CD14-positive monocyte (primary cell): ENCODE data around the gene LAMA3. TPM values are rescaled to one million over a fixed set of nuclear protein-coding genes. Genes with fewer than 3 reads are reported as not detected.
A peak's percentile ranks its signal among the peaks of the same experiment; 100 is the strongest.

ENCODE experiments used
- DNase-seq, 3 donors: peaks; one replicate each; pipeline ENCODE4 v3.0.0-alpha.2; 2011 to 2022
- H2AFZ ChIP-seq: 2 replicates; pipeline ENCODE4 v1.6.0; 2012; ENCODE audit warnings: mild to moderate bottlenecking, low read depth, low read length, inconsistent platforms; ENCODE audit not compliant: insufficient read depth, poor library complexity, severe bottlenecking
- H3K27ac ChIP-seq, 2 donors: 1 replicate in 1 of 2; 2 replicates in 1 of 2; pipeline ENCODE4 v1.5.1; 2012 to 2013; ENCODE audit warnings: low read length in 2 of 2, control low read depth in 1 of 2, inconsistent platforms in 1 of 2, low read depth in 1 of 2, mild to moderate bottlenecking in 1 of 2
- H3K27me3 ChIP-seq, 2 donors: one replicate each; pipeline versions ENCODE4 v1.6.0 to v1.6.1; 2011 to 2013; ENCODE audit warnings: low read length in 2 of 2; ENCODE audit not compliant: control insufficient read depth in 2 of 2, insufficient read depth in 2 of 2
- H3K36me3 ChIP-seq, 2 donors: replicated peaks in 1 of 2; 1 replicate in 1 of 2; 2 replicates in 1 of 2; pipeline versions ENCODE4 v1.5.1 to v1.6.1; 2012 to 2013; ENCODE audit warnings: low read length in 2 of 2, control low read depth in 1 of 2, inconsistent platforms in 1 of 2, mild to moderate bottlenecking in 1 of 2; ENCODE audit not compliant: insufficient read depth in 2 of 2, control insufficient read depth in 1 of 2
- H3K4me1 ChIP-seq, 2 donors: 1 replicate in 1 of 2; 2 replicates in 1 of 2; pipeline versions ENCODE4 v1.5.1 to v1.6.1; 2012 to 2013; ENCODE audit warnings: low read length in 2 of 2, control low read depth in 1 of 2, inconsistent platforms in 1 of 2, mild to moderate bottlenecking in 1 of 2, moderate library complexity in 1 of 2; ENCODE audit not compliant: insufficient read depth in 2 of 2, control insufficient read depth in 1 of 2
- H3K4me2 ChIP-seq: replicated peaks from 2 replicates; pipeline ENCODE3; 2012; ENCODE audit warnings: low read length, moderate library complexity, mild to moderate bottlenecking; ENCODE audit not compliant: poor library complexity, severe bottlenecking; ENCODE audit errors: extremely low read depth
- H3K4me3 ChIP-seq, 3 experiments: fragments of 200-600 bp in 1 of 3; sonication (generic) in 1 of 3; replicated peaks in 1 of 3; 1 replicate in 2 of 3; 2 replicates in 1 of 3; pipeline ENCODE4 v1.5.1; 2011 to 2013; ENCODE audit warnings: low read length in 3 of 3, mild to moderate bottlenecking in 3 of 3, control low read depth in 2 of 3, low read depth in 2 of 3, inconsistent platforms in 1 of 3, moderate library complexity in 1 of 3
- H3K79me2 ChIP-seq: 2 replicates; pipeline ENCODE4 v1.6.0; 2012; ENCODE audit warnings: mild to moderate bottlenecking, control low read depth, inconsistent platforms, low read length, moderate library complexity; ENCODE audit not compliant: insufficient read depth
- H3K9ac ChIP-seq: 2 replicates; pipeline ENCODE4 v1.6.0; 2017; ENCODE audit warnings: low read length, mild to moderate bottlenecking; ENCODE audit not compliant: insufficient read depth, poor library complexity, severe bottlenecking
- H3K9me3 ChIP-seq, 2 donors: replicated peaks in 1 of 2; 1 replicate in 1 of 2; 2 replicates in 1 of 2; pipeline versions ENCODE4 v1.5.1 to v1.6.1; 2012 to 2013; ENCODE audit warnings: low read length in 2 of 2, control low read depth in 1 of 2; ENCODE audit not compliant: control insufficient read depth in 1 of 2, insufficient read depth in 1 of 2
- H4K20me1 ChIP-seq: 2 replicates; pipeline ENCODE4 v1.6.0; 2012; ENCODE audit warnings: mild to moderate bottlenecking, low read length, control low read depth, moderate library complexity; ENCODE audit not compliant: insufficient read depth
- H3K27ac Mint-ChIP-seq, 7 donors: one replicate each; pipeline ENCODE4 v1.8.0; 2020; ENCODE audit warnings: mild to moderate bottlenecking in 7 of 7, mixed read lengths in 7 of 7, moderate library complexity in 6 of 7, inconsistent platforms in 2 of 7
- H3K27me3 Mint-ChIP-seq, 3 donors: one replicate each; pipeline ENCODE4 v1.8.0; 2021 to 2022; ENCODE audit warnings: low read depth in 3 of 3, mild to moderate bottlenecking in 3 of 3, mixed read lengths in 3 of 3, moderate library complexity in 3 of 3, inconsistent platforms in 1 of 3
- H3K36me3 Mint-ChIP-seq, 2 donors: one replicate each; pipeline ENCODE4 v1.8.0; 2020; ENCODE audit warnings: mixed read lengths in 2 of 2, inconsistent platforms in 1 of 2, mild to moderate bottlenecking in 1 of 2
- H3K4me1 Mint-ChIP-seq: one replicate; pipeline ENCODE4 v1.8.0; 2020; ENCODE audit warnings: mild to moderate bottlenecking, mixed read lengths
- H3K4me3 Mint-ChIP-seq, 2 donors: one replicate each; pipeline ENCODE4 v1.8.0; 2020; ENCODE audit warnings: mild to moderate bottlenecking in 2 of 2, mixed read lengths in 2 of 2, moderate library complexity in 1 of 2
- H3K9me3 Mint-ChIP-seq, 7 donors: one replicate each; pipeline ENCODE4 v1.8.0; 2020 to 2022; ENCODE audit warnings: mixed read lengths in 7 of 7, mild to moderate bottlenecking in 6 of 7, moderate library complexity in 6 of 7, inconsistent platforms in 2 of 7
- WGBS: methylation state at CpG from one replicate; pipeline ENCODE4 v1.1.5; 2013; ENCODE audit warnings: missing lambda C conversion rate; ENCODE audit not compliant: insufficient coverage; 5-methylcytosine and 5-hydroxymethylcytosine counted together
- intact Hi-C, 2 donors: fragments of 100-400 bp; cut with micrococcal nuclease; formaldehyde crosslinking; loops; one replicate each; pipeline versions ENCODE4 v1.15.0 to v1.15.1; 2023
- polyA plus RNA-seq, 3 donors: library from polyadenylated mRNA; depleted of rRNA in 1 of 3; unstranded in 2 of 3; stranded (reverse) in 1 of 3; fragments of 300-500 nt in 2 of 3; fragments of >200 nt in 1 of 3; fragmentation: Illumina TruSeq in 2 of 3; gene quantifications; 1 replicate in 2 of 3; 2 replicates in 1 of 3; pipeline ENCODE4 v1.2.3, GENCODE V29; 2012 to 2021
- TF ChIP-seq, protein P1 (sequence below): fragments of 200-600 bp; IDR thresholded peaks from one replicate; pipeline ENCODE4 v1.8.0; 2022; ENCODE audit warnings: antibody characterized with exemption, mild to moderate bottlenecking

LAMA3 gene
- polyA plus RNA-seq, 3 donors: not detected

DNA sequence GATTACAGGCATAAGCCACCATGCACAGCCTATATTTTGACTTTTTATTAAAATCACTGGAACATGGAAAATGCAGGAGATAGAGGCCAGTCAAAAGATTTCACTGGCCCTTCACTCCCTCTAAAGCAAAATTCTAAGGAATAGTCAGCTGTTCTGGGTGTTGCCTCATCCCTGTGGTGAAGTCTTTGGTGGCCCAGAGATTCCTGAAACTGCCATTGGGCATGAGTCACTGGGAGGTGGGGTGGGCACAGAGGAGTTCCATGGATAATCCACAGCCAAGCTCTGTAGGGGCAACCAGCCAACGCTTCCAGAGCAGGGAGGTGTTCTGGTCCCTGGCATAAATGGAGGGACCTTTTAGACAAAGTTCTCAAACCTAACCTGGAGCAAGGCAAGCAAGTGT is 235.6 kb downstream of the LAMA3 start:
- H3K9me3 Mint-ChIP-seq: peaks cover 0 to 2% (median 0%) of the 10 kb centered on the region in 7 donors
- Histone ChIP-seq H3K27me3 (no peaks in the 10 kb centered on the region), H3K4me1 (no peaks in the 10 kb centered on the region), H3K4me3 (no peak overlapping the region), H3K36me3 (no peaks in the 10 kb centered on the region), H3K4me2 (no peak overlapping the region), H2AFZ (no peak overlapping the region), H3K9me3 (no peaks in the 10 kb centered on the region), H3K79me2 (no peaks in the 10 kb centered on the region), H4K20me1 (no peaks in the 10 kb centered on the region), H3K27ac (no peak overlapping the region), H3K9ac (no peak overlapping the region)
- WGBS: 83% methylated on average over 1 of the region's 1 CpG
- no peaks in the 10 kb centered on the region for H3K36me3 Mint-ChIP-seq
- no peak overlapping the region for H3K4me3 Mint-ChIP-seq
- H3K4me1 Mint-ChIP-seq: no peaks in the 10 kb centered on the region
- peak overlapping the region in 1 of 7 donors; percentile 63 for H3K27ac Mint-ChIP-seq
- TF ChIP-seq, protein P1, sequence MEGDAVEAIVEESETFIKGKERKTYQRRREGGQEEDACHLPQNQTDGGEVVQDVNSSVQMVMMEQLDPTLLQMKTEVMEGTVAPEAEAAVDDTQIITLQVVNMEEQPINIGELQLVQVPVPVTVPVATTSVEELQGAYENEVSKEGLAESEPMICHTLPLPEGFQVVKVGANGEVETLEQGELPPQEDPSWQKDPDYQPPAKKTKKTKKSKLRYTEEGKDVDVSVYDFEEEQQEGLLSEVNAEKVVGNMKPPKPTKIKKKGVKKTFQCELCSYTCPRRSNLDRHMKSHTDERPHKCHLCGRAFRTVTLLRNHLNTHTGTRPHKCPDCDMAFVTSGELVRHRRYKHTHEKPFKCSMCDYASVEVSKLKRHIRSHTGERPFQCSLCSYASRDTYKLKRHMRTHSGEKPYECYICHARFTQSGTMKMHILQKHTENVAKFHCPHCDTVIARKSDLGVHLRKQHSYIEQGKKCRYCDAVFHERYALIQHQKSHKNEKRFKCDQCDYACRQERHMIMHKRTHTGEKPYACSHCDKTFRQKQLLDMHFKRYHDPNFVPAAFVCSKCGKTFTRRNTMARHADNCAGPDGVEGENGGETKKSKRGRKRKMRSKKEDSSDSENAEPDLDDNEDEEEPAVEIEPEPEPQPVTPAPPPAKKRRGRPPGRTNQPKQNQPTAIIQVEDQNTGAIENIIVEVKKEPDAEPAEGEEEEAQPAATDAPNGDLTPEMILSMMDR: no peak
- intact Hi-C loops: loop anchor here in 1 of 2 donors (10.0 kb wide), 1 partner anchor 120 kb away; no protein-coding TSS in a partner anchor
- no peak for DNase-seq
- peaks cover 0 to 3% (median 1%) of the 10 kb centered on the region in 3 donors for H3K27me3 Mint-ChIP-seq

DNA sequence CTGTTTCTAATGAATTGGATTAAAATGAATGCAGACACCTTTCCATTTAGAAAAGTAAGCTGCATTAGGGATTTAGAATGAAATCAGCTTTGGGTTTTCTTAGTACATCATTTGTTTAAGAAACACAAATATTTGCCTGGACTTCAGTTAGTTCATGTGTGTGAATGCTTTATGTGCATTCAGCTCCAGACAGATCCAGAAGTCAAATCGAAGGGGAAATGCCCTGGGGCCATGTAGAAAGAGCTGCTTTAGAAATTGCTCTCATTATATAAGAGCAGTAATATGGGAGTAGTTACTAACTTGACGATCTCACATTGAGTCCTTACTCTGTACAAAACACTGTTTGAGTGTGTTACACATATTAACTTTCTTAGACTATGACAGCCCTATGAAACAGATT is 237.3 kb downstream of the LAMA3 start:
- Mint-ChIP-seq H3K27me3 (peaks cover 0 to 1% (median under 1%) of the 10 kb centered on the region in 3 donors), H3K4me1 (no peaks in the 10 kb centered on the region), H3K36me3 (no peaks in the 10 kb centered on the region), H3K4me3 (no peak overlapping the region), H3K9me3 (peaks cover 0 to 2% (median 0%) of the 10 kb centered on the region in 7 donors), H3K27ac (no peak overlapping the region)
- no peaks in the 10 kb centered on the region for H3K27me3 ChIP-seq
- H3K36me3 ChIP-seq: no peaks in the 10 kb centered on the region
- H3K9me3 ChIP-seq: no peaks in the 10 kb centered on the region
- H4K20me1 ChIP-seq: no peaks in the 10 kb centered on the region
- intact Hi-C loops: loop anchor here in 1 of 2 donors (10.0 kb wide), 1 partner anchor 122 kb away; no protein-coding TSS in a partner anchor
- WGBS: no CpG with 5 or more reads among the region's 2 CpGs
- no peak overlapping the region for H3K9ac ChIP-seq
- H3K4me1 ChIP-seq: no peaks in the 10 kb centered on the region
- H3K4me3 ChIP-seq: no peak overlapping the region
- TF ChIP-seq, protein P1: no peak
- no peak overlapping the region for H3K4me2 ChIP-seq
- H3K27ac ChIP-seq: no peak overlapping the region
- H3K79me2 ChIP-seq: no peaks in the 10 kb centered on the region
- DNase-seq: no peak
- H2AFZ ChIP-seq: no peak overlapping the region
